HG02610 (cell line): ENCODE measurements around the gene FRMD4A.

Experiments
- ATAC-seq: cut with Tn5 transposase; IDR thresholded peaks from one replicate; pipeline ENCODE4 v1.9.1; 2021; ENCODE audit warnings: mild to moderate bottlenecking, moderate library complexity; ENCODE audit not compliant: unreplicated experiment

FRMD4A gene

GRCh38 chr10:13741438-13741837 is 589.3 kb downstream of the FRMD4A start:
- ATAC-seq: no peak

- ATAC-seq: no peak
Measured at GRCh38 chr10:13740461-13740860, 590.3 kb downstream of the FRMD4A start.

GRCh38 chr10:13739183-13739582 is 591.5 kb downstream of the FRMD4A start:
- ATAC-seq: no peak

- ATAC-seq: no peak
Measured at GRCh38 chr10:13736506-13736905, 594.2 kb downstream of the FRMD4A start.

- ATAC-seq: no peak
Measured at GRCh38 chr10:13734151-13734550, 596.6 kb downstream of the FRMD4A start.

- no peak for ATAC-seq
Measured at GRCh38 chr10:13733071-13733470, 597.7 kb downstream of the FRMD4A start.

- no peak for ATAC-seq
Measured at GRCh38 chr10:13732465-13732881, 598.3 kb downstream of the FRMD4A start.

- ATAC-seq: no peak
Measured at GRCh38 chr10:13731799-13732198, 598.9 kb downstream of the FRMD4A start.

- ATAC-seq: no peak
Measured at GRCh38 chr10:13730956-13731355, 599.8 kb downstream of the FRMD4A start.

GRCh38 chr10:13730306-13730652 is 600.4 kb downstream of the FRMD4A start:
- ATAC-seq: no peak

GRCh38 chr10:13729586-13730305 is 601.0 kb downstream of the FRMD4A start:
- no peak for ATAC-seq

GRCh38 chr10:13728898-13729535 is 601.7 kb downstream of the FRMD4A start:
- ATAC-seq: no peak

GRCh38 chr10:13725594-13725993 is 605.1 kb downstream of the FRMD4A start:
- no peak for ATAC-seq

- ATAC-seq: no peak
Measured at GRCh38 chr10:13724484-13724883, 606.2 kb downstream of the FRMD4A start.

- no peak for ATAC-seq
Measured at GRCh38 chr10:13722747-13723653, 607.7 kb downstream of the FRMD4A start.

- no peak for ATAC-seq
Measured at GRCh38 chr10:13721486-13721885, 609.2 kb downstream of the FRMD4A start.

GRCh38 chr10:13720699-13721098 is 610.0 kb downstream of the FRMD4A start:
- no peak for ATAC-seq

GRCh38 chr10:13719425-13719824 is 611.3 kb downstream of the FRMD4A start:
- ATAC-seq: no peak

GRCh38 chr10:13718820-13719219 is 611.9 kb downstream of the FRMD4A start:
- no peak for ATAC-seq

GRCh38 chr10:13717936-13718772 is 612.6 kb downstream of the FRMD4A start:
- ATAC-seq: peak; percentile 41

- no peak for ATAC-seq
Measured at GRCh38 chr10:13717571-13717935, 613.2 kb downstream of the FRMD4A start.
